Heart left ventricle (tissue), 16 donors: ENCODE results near the gene TGFBR1. TPM values are rescaled to one million over a fixed set of nuclear protein-coding genes. Genes with fewer than 3 reads are reported as not detected.

Experiments used
- ATAC-seq, 4 donors: fragments of 200-7000 bp; cut with Tn5 transposase; one replicate each; pipeline ENCODE4 v1.9.1; 2020 to 2022; ENCODE audit warnings: moderate library complexity in 4 of 4, mild to moderate bottlenecking in 3 of 4, moderate number of reproducible peaks in 1 of 4
- DNase-seq, 5 donors: peaks; one replicate each; pipeline ENCODE4 v3.0.0-alpha.2; 2020
- H3K27ac ChIP-seq, 12 donors: fragments of 200-600 bp; sonication (generic) in 4 of 12; one replicate each; pipeline versions ENCODE4 v1.5.0 to v1.8.0; 2016 to 2022; ENCODE audit warnings: mild to moderate bottlenecking in 2 of 12
- H3K27me3 ChIP-seq, 9 donors: fragments of 200-600 bp; sonication (generic) in 2 of 9; one replicate each; pipeline versions ENCODE4 v1.5.1 to v1.8.0; 2016 to 2022; ENCODE audit warnings: mild to moderate bottlenecking in 3 of 9
- H3K36me3 ChIP-seq, 9 donors: fragments of 200-600 bp; sonication (generic) in 2 of 9; one replicate each; pipeline versions ENCODE4 v1.5.0 to v1.8.0; 2018 to 2022; ENCODE audit warnings: mild to moderate bottlenecking in 2 of 9
- H3K4me1 ChIP-seq, 12 donors: fragments of 200-600 bp; sonication (generic) in 4 of 12; one replicate each; pipeline versions ENCODE4 v1.5.0 to v1.8.0; 2016 to 2022; ENCODE audit warnings: mild to moderate bottlenecking in 3 of 12
- H3K4me3 ChIP-seq, 12 donors: fragments of 200-600 bp; sonication (generic) in 4 of 12; one replicate each; pipeline versions ENCODE4 v1.5.0 to v1.8.0; 2017 to 2022; ENCODE audit warnings: mild to moderate bottlenecking in 9 of 12, moderate library complexity in 4 of 12
- H3K9me3 ChIP-seq, 12 donors: fragments of 200-600 bp; sonication (generic) in 4 of 12; one replicate each; pipeline versions ENCODE4 v1.5.0 to v1.8.0; 2016 to 2022; ENCODE audit warnings: mild to moderate bottlenecking in 1 of 12
- CTCF ChIP-seq, 12 donors: fragments of 200-600 bp; sonication (generic) in 4 of 12; IDR thresholded peaks; one replicate each; pipeline versions ENCODE4 v1.5.0 to v1.8.0; 2018 to 2022; ENCODE audit warnings: antibody characterized with exemption in 12 of 12, mild to moderate bottlenecking in 5 of 12
- POLR2A ChIP-seq, 2 donors: fragments of 450-650 bp; IDR thresholded peaks; one replicate each; pipeline ENCODE4 v1.6.1; 2017; ENCODE audit warnings: antibody characterized with exemption in 2 of 2, mild to moderate bottlenecking in 2 of 2, moderate library complexity in 2 of 2
- WGBS, 4 donors: extraction: QIAGEN DNeasy Blood & Tissue Kit in 2 of 4; methylation state at CpG; one replicate each; pipeline versions ENCODE4 v1.1.5 to v1.1.7; 2013 to 2018; 5-methylcytosine and 5-hydroxymethylcytosine counted together
- intact Hi-C, 10 donors: fragments of 100-400 bp; cut with DNase I; formaldehyde crosslinking; loops; one replicate each; pipeline versions ENCODE4 v1.11.1 to v1.14.2; 2022
- polyA plus RNA-seq, 2 donors: library from polyadenylated mRNA; stranded (reverse); fragments of 200-250 nt; gene quantifications; one replicate each; pipeline ENCODE4 v1.2.3, GENCODE V29; 2013
- total RNA-seq, 9 donors: library from RNA; depleted of rRNA in 2 of 9; stranded (reverse); fragments of >200 nt in 2 of 9; fragmentation: NEBNext Ultra II Directional in 3 of 9; extraction: Animal tissue kit (Norgen Biotek cat#: 25700) in 3 of 9; gene quantifications; one replicate each; pipeline versions ENCODE4 v1.1.0 to v1.2.4, GENCODE V29; 2016 to 2023
- donor health status: ischemic (EF 13 %, LVEDD 7.1; RV severe dilation, severe dysfunction).
- donor health status: healthy with polysubstance abuse.
- donor health status: DM: no; HTN: yes; CAD: no.
- donor health status: DM: no; HTN: no; CAD: no.
- donor health status: ischemic (EF 25% LVEDD 6.9; RV normal size, moderate dysfunction).
- donor health status: ischemic (EF 25% LVEDD 5.7; RV mildly dilated, moderate dysfunction).
- donor health status: healthy.
- donor health status: DM: yes; HTN: yes; CAD: no.
- donor health status: ischemic (EF 35%, LVEDD 5.7; RV mildly dilated, moderate dysfunction).
- donor health status: nonischemic (EF 11% LVEDD 7.7; RV severe dilation, severe dysfunction).
- donor health status: DM: yes; HTN: yes; CAD: no.
- donor health status: PGD.
- donor health status: ischemic (EF 29% LVEDD 5.4; RV normal size, mild dysfunction).
- donor health status: nonischemic (EF 23%, LVEDD 6.1; RV moderate dilation, normal function).

The TGFBR1 gene
- total and polyA plus RNA-seq, 11 donors, result 3.8 to 41.0 (median 13.8) TPM

- peaks cover 0 to 7% (median 0%) of the 10 kb centered on the region in 12 donors for H3K9me3 ChIP-seq
- H3K4me3 ChIP-seq, result no peak overlapping the region
- H3K36me3 ChIP-seq, result no peaks in the 10 kb centered on the region
- no peak overlapping the region for H3K27ac ChIP-seq
- TF ChIP-seq POLR2A (IDR thresholded peaks at IDR 0.05), result no peak
- no peak for TF ChIP-seq CTCF (IDR thresholded peaks at IDR 0.05)
- no peak for DNase-seq
- intact Hi-C loops, result no loop called here
- 91 to 96% (median 93%) methylated on average over 5 of the region's 5 CpGs for WGBS, 4 donors
- H3K27me3 ChIP-seq, result no peaks in the 10 kb centered on the region
- peaks cover 0 to 28% (median 0%) of the 10 kb centered on the region in 12 donors for H3K4me1 ChIP-seq
- no peak for ATAC-seq
These were observed 14.4 kb upstream of the TGFBR1 start for GRCh38 chr9:99090336-99091130.

DNA sequence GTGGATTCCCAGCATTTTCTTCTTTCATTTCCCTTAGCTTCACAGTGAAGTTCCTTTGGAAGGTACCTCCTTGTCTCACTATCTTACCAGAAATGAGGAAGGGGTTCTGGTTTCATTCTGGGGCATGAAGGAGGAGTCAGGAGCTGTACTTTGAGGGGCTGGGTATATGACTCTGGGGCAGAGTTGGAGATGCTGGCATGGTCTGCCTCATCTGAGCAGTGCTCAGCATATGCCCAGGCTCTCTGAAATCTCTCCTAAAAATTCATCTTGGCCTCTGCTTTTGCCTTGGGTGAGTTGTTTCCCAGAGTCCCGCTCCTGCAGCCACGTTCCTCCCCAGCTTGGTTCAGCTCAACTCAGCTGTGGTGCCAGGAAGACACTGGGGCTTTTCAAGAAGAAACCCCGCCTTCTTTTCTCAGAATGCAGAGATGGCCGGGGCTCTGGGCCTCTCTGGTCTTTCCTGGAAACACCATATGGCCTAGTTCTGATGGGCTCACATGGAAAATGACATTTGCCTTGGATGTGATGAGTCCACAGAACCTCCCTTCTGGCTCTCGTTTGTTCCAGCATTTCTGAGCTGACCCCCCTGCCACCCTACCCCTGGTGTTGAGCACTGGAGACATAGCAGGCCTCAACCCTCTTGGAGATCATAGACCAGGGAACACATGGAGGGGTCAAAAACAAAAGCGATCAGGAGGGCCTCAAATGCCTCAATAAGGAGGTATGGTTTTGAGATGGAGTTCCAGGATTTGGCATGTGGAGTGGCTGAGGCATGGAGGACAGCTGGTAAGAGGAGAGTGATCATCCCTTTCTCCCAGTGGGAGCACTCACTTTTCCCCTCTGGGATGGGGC, 12.0 kb upstream of the TGFBR1 start:
- no peak for DNase-seq
- peaks cover 0 to 17% (median 0%) of the 10 kb centered on the region in 12 donors for H3K4me1 ChIP-seq
- no peak for ATAC-seq
- no peak overlapping the region for H3K4me3 ChIP-seq
- no peak for TF ChIP-seq POLR2A (IDR thresholded peaks at IDR 0.05)
- no peak for TF ChIP-seq CTCF (IDR thresholded peaks at IDR 0.05)
- H3K36me3 ChIP-seq, result no peaks in the 10 kb centered on the region
- no peak overlapping the region for H3K27ac ChIP-seq
- H3K9me3 ChIP-seq, result peaks cover 0 to 7% (median 0%) of the 10 kb centered on the region in 12 donors
- no peaks in the 10 kb centered on the region for H3K27me3 ChIP-seq
- WGBS, 4 donors, result 75 to 85% (median 79%) methylated on average over 5 to 6 of the region's 6 CpGs
- intact Hi-C loops, result no loop called here

DNA sequence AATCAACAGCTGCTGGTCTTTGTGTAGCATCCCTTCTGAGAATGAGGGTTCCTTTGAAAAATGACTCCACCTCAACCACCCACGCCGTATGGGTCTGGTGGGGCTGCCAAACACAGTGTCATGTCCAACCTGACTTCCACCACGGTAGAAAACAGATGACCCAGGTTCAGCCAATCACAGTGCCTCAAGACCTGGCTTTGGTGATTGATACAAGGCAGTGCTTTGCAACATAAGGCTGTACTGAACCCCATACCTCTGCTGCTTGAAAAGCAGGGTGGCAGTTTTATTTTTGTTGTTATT, 11.5 kb upstream of the TGFBR1 start:
- Histone ChIP-seq H3K4me3 (no peak overlapping the region), H3K36me3 (no peaks in the 10 kb centered on the region), H3K9me3 (peaks cover 0 to 7% (median 0%) of the 10 kb centered on the region in 12 donors), H3K27me3 (no peaks in the 10 kb centered on the region), H3K4me1 (peaks cover 0 to 17% (median 0%) of the 10 kb centered on the region in 12 donors), H3K27ac (no peak overlapping the region)
- DNase-seq (no peak), ATAC-seq (no peak)
- TF ChIP-seq CTCF (IDR thresholded peaks at IDR 0.05) (no peak), POLR2A (IDR thresholded peaks at IDR 0.05) (no peak)
- intact Hi-C loops, result no loop called here
- WGBS, 4 donors, result 80 to 86% (median 84%) methylated on average over 3 of the region's 3 CpGs

- DNase-seq, result no peak
- H3K4me3 ChIP-seq, result no peak overlapping the region
- no peak for ATAC-seq
- peaks cover 0 to 9% (median 0%) of the 10 kb centered on the region in 12 donors for H3K9me3 ChIP-seq
- intact Hi-C loops, result no loop called here
- WGBS, 4 donors, result 85 to 97% (median 91%) methylated on average over 3 of the region's 3 CpGs
- peaks cover 0 to 17% (median 0%) of the 10 kb centered on the region in 12 donors for H3K4me1 ChIP-seq
- H3K27ac ChIP-seq, result no peak overlapping the region
- TF ChIP-seq POLR2A (IDR thresholded peaks at IDR 0.05) (no peak), CTCF (IDR thresholded peaks at IDR 0.05) (no peak)
- no peaks in the 10 kb centered on the region for H3K27me3 ChIP-seq
- no peaks in the 10 kb centered on the region for H3K36me3 ChIP-seq
These were observed 9.3 kb upstream of the TGFBR1 start for GRCh38 chr9:99095565-99095964.
